Measurements from ENCODE around the gene PET100. TPM values are rescaled to one million over a fixed set of nuclear protein-coding genes. Genes with fewer than 3 reads are reported as not detected.

Gene PET100
- total and polyA plus RNA-seq, 2 experiments from 2014 or later, result 8.6 to 636 TPM

- H3K27ac Mint-ChIP-seq, result no peak overlapping the region
- Histone ChIP-seq H3K4me2 (no peak overlapping the region; the same call in 1 of the 2 replicates), H3K27ac (ENCODE audit: low read depth) (no peak overlapping the region), H2AFZ (peak overlapping the region; percentile 89), H3K9me2 (ENCODE audit: insufficient read depth) (no peaks in the 10 kb centered on the region), H3F3A (replicated peaks; ENCODE audit: low read depth) (0 out of 2 replicates have a peak, but pooled peaks cover 3% of the 10 kb centered on the region), H3K4me1 (ENCODE audit: insufficient read depth) (no peaks in the 10 kb centered on the region), H3K36me3 (ENCODE audit: insufficient read depth) (no peaks in the 10 kb centered on the region; the same call in 1 of the 2 replicates), H3K27me3 (ENCODE audit: insufficient read depth) (peaks cover 10% of the 10 kb centered on the region; the same call in 1 of the 2 replicates), H3K4me3 (peak overlapping the region; percentile 92; the same call in 1 of the 2 replicates), H3K79me2 (replicated peaks; ENCODE audit: insufficient read depth) (0 out of 2 replicates have a peak, but pooled peaks cover 3% of the 10 kb centered on the region), H4K20me1 (replicated peaks; ENCODE audit: insufficient read depth) (peaks cover 8% of the 10 kb centered on the region)
- TF ChIP-seq ZNF462 (CRISPR knock-in tag; IDR thresholded peaks at IDR 0.05), result no peak
- TF ChIP-seq, protein P1, sequence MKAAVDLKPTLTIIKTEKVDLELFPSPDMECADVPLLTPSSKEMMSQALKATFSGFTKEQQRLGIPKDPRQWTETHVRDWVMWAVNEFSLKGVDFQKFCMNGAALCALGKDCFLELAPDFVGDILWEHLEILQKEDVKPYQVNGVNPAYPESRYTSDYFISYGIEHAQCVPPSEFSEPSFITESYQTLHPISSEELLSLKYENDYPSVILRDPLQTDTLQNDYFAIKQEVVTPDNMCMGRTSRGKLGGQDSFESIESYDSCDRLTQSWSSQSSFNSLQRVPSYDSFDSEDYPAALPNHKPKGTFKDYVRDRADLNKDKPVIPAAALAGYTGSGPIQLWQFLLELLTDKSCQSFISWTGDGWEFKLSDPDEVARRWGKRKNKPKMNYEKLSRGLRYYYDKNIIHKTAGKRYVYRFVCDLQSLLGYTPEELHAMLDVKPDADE (IDR thresholded peaks at IDR 0.05), result no peak
- TF ChIP-seq ZNF331 (CRISPR knock-in tag; IDR thresholded peaks at IDR 0.05; ENCODE audit: low read depth), result no peak
- no peak for TF ChIP-seq ZNF114 (CRISPR knock-in tag; IDR thresholded peaks at IDR 0.05)
- TF ChIP-seq, protein P2, sequence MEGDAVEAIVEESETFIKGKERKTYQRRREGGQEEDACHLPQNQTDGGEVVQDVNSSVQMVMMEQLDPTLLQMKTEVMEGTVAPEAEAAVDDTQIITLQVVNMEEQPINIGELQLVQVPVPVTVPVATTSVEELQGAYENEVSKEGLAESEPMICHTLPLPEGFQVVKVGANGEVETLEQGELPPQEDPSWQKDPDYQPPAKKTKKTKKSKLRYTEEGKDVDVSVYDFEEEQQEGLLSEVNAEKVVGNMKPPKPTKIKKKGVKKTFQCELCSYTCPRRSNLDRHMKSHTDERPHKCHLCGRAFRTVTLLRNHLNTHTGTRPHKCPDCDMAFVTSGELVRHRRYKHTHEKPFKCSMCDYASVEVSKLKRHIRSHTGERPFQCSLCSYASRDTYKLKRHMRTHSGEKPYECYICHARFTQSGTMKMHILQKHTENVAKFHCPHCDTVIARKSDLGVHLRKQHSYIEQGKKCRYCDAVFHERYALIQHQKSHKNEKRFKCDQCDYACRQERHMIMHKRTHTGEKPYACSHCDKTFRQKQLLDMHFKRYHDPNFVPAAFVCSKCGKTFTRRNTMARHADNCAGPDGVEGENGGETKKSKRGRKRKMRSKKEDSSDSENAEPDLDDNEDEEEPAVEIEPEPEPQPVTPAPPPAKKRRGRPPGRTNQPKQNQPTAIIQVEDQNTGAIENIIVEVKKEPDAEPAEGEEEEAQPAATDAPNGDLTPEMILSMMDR (conservative IDR thresholded peaks at IDR 0.05; ENCODE audit: low read depth in 2 of 2), result no peak
- no peak for TF ChIP-seq POLR2AphosphoS5 (IDR thresholded peaks at IDR 0.05; ENCODE audit: low read depth)
- TF ChIP-seq EZH2phosphoT487 (IDR thresholded peaks at IDR 0.05; ENCODE audit: unreplicated experiment), result no peak
- TF ChIP-seq JUNB (IDR thresholded peaks at IDR 0.05; ENCODE audit: unreplicated experiment), result no peak
- no peak for TF ChIP-seq EZH2 (IDR thresholded peaks at IDR 0.05; ENCODE audit: low read depth, unreplicated experiment)
- no peak for TF ChIP-seq NANOG (IDR thresholded peaks at IDR 0.05; ENCODE audit: borderline replicate concordance)
- no peak for TF ChIP-seq CREB1 (CRISPR knock-in tag; IDR thresholded peaks at IDR 0.05; ENCODE audit: low read depth)
- TF ChIP-seq, protein P3, sequence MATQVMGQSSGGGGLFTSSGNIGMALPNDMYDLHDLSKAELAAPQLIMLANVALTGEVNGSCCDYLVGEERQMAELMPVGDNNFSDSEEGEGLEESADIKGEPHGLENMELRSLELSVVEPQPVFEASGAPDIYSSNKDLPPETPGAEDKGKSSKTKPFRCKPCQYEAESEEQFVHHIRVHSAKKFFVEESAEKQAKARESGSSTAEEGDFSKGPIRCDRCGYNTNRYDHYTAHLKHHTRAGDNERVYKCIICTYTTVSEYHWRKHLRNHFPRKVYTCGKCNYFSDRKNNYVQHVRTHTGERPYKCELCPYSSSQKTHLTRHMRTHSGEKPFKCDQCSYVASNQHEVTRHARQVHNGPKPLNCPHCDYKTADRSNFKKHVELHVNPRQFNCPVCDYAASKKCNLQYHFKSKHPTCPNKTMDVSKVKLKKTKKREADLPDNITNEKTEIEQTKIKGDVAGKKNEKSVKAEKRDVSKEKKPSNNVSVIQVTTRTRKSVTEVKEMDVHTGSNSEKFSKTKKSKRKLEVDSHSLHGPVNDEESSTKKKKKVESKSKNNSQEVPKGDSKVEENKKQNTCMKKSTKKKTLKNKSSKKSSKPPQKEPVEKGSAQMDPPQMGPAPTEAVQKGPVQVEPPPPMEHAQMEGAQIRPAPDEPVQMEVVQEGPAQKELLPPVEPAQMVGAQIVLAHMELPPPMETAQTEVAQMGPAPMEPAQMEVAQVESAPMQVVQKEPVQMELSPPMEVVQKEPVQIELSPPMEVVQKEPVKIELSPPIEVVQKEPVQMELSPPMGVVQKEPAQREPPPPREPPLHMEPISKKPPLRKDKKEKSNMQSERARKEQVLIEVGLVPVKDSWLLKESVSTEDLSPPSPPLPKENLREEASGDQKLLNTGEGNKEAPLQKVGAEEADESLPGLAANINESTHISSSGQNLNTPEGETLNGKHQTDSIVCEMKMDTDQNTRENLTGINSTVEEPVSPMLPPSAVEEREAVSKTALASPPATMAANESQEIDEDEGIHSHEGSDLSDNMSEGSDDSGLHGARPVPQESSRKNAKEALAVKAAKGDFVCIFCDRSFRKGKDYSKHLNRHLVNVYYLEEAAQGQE (IDR thresholded peaks at IDR 0.05; ENCODE audit: unreplicated experiment), result no peak
- no peak for TF ChIP-seq STAT1 (IDR thresholded peaks at IDR 0.05; ENCODE audit: unreplicated experiment)
- peaks cover 20% of the 10 kb centered on the region for H3K36me3 Mint-ChIP-seq (ENCODE audit: low read depth)
- peaks cover 28% of the 10 kb centered on the region for H3K27me3 Mint-ChIP-seq (ENCODE audit: insufficient read depth, low read depth, poor library complexity)
- H3K9me3 Mint-ChIP-seq, result no peaks in the 10 kb centered on the region
- H3K4me3 Mint-ChIP-seq, result peak overlapping the region; percentile 56
- DNase-seq (ENCODE audit: low spot score) (peak; percentile 44), ATAC-seq (peak; percentile 26)
- H3K4me1 Mint-ChIP-seq, result peaks cover 4% of the 10 kb centered on the region; the same call in 1 of the 3 replicates
Observed at GRCh38 chr19:7679771-7680605, 50.4 kb downstream of the PET100 start.
